Skeletal muscle satellite cell (primary cell): ENCODE results near the gene EFL1.
"Not testable (repeated sequence)": the region's sequence is repeated elsewhere in the genome, so short reads cannot be mapped to it uniquely, and the experiment has no call there.

Source experiments
- H3K27me3 ChIP-seq: 2 replicates; pipeline ENCODE4 v1.7.0; 2013; ENCODE audit warnings: low read length; ENCODE audit not compliant: control insufficient read depth, insufficient read depth
- H3K36me3 ChIP-seq: 2 replicates; pipeline ENCODE4 v1.7.0; 2013; ENCODE audit warnings: mild to moderate bottlenecking, control low read depth, low read length; ENCODE audit not compliant: insufficient read depth
- H3K4me1 ChIP-seq: 2 replicates; pipeline ENCODE4 v1.7.0; 2013; ENCODE audit warnings: low read length; ENCODE audit not compliant: control insufficient read depth, insufficient read depth
- H3K4me2 ChIP-seq: 2 replicates; pipeline ENCODE4 v1.7.0; 2013; ENCODE audit warnings: mild to moderate bottlenecking, low read length
- H3K4me3 ChIP-seq: 2 replicates; pipeline ENCODE4 v1.7.0; 2013; ENCODE audit warnings: low read length
- H3K9ac ChIP-seq: 2 replicates; pipeline ENCODE4 v1.7.0; 2013; ENCODE audit warnings: mild to moderate bottlenecking, low read depth, low read length, moderate library complexity
- H3K9me3 ChIP-seq: replicated peaks from 2 replicates; pipeline ENCODE4 v1.7.0; 2013; ENCODE audit warnings: mild to moderate bottlenecking, control low read depth, low read length

Gene EFL1

DNA sequence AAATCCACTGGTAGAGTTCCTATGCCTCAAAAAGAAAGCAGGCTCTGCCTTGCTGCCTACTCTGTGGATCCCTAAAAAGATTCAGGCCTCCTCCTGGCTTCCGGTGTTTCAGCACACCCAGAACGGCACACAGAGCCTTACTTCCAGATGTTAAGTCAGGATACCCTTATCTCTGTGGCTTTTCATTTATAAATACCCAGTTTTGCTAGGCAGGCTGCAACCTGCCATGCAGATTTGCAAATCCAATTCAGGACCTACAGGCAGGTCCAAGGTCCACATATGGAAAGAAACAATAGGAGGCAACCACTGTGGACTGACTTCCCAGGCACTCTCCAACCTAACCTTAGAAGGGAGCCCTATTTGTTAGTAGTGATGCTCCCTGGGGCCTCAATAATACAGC is 30.7 kb downstream of the EFL1 start:
- Histone ChIP-seq H3K4me3 (no peak overlapping the region), H3K9me3 (no peaks in the 10 kb centered on the region), H3K27me3 (no peaks in the 10 kb centered on the region), H3K9ac (no peak overlapping the region), H3K4me2 (no peak overlapping the region), H3K4me1 (no peaks in the 10 kb centered on the region), H3K36me3 (peaks cover 20% of the 10 kb centered on the region)

DNA sequence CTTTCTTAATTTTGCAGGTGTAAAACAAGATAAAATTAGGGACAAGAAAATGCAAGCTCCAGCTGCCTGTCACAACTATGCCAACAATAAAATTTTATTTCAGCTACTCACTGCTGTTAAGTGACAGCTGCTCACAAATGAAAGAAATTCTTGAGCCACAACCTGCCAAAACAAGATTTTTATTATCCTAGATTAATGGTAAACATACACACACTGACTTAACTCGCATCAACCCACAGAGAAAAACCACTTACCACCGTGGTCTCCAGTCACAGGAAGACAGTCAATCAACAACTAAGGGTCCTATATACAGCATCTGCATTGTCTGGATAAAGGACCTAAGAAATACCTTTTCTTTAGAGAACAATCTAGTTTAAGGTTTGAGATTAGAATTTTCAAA is 31.3 kb downstream of the EFL1 start:
- no peaks in the 10 kb centered on the region for H3K4me1 ChIP-seq
- H3K4me2 ChIP-seq, result no peak overlapping the region
- H3K9me3 ChIP-seq, result no peaks in the 10 kb centered on the region
- H3K9ac ChIP-seq, result no peak overlapping the region
- H3K36me3 ChIP-seq, result peaks cover 23% of the 10 kb centered on the region
- no peaks in the 10 kb centered on the region for H3K27me3 ChIP-seq
- no peak overlapping the region for H3K4me3 ChIP-seq

DNA sequence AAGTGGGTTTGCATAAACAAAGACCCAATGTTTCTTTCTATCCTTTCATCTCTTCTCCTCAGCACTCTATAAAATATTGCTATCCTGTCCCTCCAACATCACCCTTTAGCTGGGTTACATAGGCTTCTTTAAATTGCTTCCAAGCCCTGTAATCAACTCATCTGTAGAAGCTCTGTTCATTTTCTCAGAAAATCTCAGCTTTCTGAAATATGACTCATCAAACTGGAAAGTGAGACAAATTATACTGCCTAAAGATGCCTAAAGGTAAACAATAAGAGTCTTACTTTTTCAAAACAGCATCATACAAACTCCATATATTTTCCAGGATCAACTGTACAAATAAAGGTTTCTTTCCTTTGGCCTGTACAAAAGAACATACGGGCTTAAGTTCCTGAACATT is 33.8 kb downstream of the EFL1 start:
- H3K4me1 ChIP-seq, result no peaks in the 10 kb centered on the region
- no peak overlapping the region for H3K4me2 ChIP-seq
- H3K9me3 ChIP-seq, result no peaks in the 10 kb centered on the region
- no peak overlapping the region for H3K9ac ChIP-seq
- no peaks in the 10 kb centered on the region for H3K27me3 ChIP-seq
- H3K4me3 ChIP-seq, result no peak overlapping the region
- H3K36me3 ChIP-seq, result peaks cover 25% of the 10 kb centered on the region

DNA sequence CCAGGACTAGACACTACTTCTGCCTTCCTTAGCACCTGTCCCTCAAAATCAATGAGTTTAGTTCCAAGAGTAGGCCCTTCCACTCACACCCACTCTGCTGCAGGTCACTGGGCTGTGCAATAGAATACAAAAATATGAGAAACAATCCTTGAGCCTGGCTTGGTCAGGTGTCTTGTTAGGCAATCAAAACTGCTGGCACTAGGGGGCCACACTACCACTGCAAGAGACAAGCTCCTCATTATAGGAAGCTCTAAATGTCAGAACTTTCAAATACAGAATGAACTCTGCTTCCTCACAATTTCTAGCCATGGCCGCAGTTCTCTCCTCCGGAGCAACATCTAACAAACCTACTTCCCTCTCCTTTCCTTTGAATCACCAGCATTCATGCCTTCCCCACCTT is 41.0 kb downstream of the EFL1 start:
- not testable (repeated sequence) for H3K4me3 ChIP-seq, H3K9ac ChIP-seq, H3K9me3 ChIP-seq, H3K4me1 ChIP-seq, H3K4me2 ChIP-seq, H3K27me3 ChIP-seq
- H3K36me3 ChIP-seq, result peaks cover 21% of the 10 kb centered on the region

DNA sequence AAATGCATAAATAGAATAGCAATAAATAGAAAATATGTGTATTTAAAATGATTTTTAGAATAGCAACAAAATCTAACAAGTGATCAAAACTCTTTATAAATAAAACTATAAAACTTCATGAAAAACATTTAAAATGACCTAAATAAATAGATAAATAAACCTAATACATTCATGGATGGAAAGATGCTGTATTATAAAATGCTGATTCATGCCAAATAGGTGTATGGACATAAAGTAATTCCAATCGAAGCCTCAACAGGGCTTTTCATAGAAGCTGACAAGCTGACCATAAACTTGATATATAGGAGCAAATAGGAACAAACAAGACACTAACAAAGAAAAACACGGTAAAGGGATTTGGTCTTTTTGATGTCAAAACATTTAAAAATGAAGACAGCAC is 46.4 kb downstream of the EFL1 start:
- not testable (repeated sequence) for H3K9ac ChIP-seq, H3K4me3 ChIP-seq, H3K27me3 ChIP-seq, H3K4me2 ChIP-seq, H3K4me1 ChIP-seq, H3K9me3 ChIP-seq
- H3K36me3 ChIP-seq, result peaks cover 27% of the 10 kb centered on the region

DNA sequence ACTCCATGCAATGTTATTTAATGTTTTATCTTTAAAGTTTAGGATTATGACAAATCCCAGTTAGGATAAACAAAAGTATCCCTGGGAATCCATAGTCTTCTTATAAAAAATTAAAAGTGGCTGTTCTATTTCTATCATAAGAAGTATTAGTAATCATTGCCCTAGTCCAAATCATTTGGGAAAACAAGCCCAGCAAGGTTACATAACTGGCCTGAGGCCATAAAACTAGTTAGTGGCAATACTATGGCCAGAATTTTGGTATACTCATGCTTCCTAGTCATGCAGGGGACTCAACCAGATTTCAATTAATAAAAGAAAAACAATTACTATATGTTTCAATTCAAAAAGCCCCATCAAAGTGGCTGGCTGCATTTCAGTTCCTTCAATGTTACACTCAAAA is 50.3 kb downstream of the EFL1 start:
- peaks cover 18% of the 10 kb centered on the region for H3K36me3 ChIP-seq
- not testable (repeated sequence) for H3K4me2 ChIP-seq, H3K4me1 ChIP-seq

DNA sequence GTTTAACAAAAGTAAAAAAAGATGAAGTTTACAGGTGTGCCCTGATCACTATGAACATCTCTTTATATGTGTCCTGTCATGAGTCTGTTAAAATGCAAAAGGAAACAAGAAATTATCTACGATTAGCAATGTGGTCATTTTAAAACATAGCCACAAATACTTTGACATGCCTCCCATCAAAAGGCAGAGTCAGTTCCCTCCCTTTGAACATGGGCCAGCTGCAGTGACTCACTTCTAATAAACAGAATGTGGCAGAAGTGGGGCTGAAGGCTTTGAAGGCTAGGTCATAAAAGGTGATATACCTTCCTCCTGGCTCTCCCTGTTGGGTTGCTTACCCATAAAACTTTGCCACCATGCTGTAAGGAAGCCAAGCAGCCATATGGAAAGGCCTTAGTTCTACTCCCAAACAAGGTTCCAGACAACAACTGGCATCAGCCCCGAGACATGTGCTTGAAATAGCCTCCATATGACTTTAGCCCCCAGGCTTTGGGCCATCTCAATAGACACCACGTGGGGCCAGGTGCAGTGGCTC is 52.4 kb downstream of the EFL1 start:
- H3K4me2 ChIP-seq, H3K9ac ChIP-seq, H3K9me3 ChIP-seq, H3K27me3 ChIP-seq, H3K4me3 ChIP-seq, H3K4me1 ChIP-seq: not testable (repeated sequence)
- peaks cover 18% of the 10 kb centered on the region for H3K36me3 ChIP-seq

More for the DNA sequence above, 50.3 kb downstream of the EFL1 start:
- not testable (repeated sequence) for H3K9me3 ChIP-seq, H3K4me3 ChIP-seq, H3K9ac ChIP-seq, H3K27me3 ChIP-seq

DNA sequence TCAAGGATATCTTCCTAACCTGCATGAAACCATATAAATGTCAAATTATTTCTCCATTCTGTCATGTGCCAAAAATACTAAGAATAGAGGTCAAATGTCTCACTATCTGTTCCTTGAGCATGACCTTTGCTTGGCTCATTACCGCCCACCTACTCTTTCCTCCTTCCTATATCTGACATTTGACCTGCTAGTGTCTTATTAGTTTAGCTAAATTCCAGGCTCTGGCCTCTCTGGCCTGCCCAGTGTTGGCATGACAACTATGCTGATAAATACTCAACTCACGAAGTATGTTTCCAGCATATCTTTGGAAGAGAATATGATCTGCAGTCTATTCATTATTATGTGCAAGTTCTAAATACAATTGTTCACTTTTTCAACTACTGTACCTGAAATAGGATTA is 58.0 kb downstream of the EFL1 start:
- H3K4me3 ChIP-seq, H3K27me3 ChIP-seq, H3K9ac ChIP-seq, H3K4me2 ChIP-seq, H3K9me3 ChIP-seq, H3K36me3 ChIP-seq, H3K4me1 ChIP-seq: not testable (repeated sequence)

DNA sequence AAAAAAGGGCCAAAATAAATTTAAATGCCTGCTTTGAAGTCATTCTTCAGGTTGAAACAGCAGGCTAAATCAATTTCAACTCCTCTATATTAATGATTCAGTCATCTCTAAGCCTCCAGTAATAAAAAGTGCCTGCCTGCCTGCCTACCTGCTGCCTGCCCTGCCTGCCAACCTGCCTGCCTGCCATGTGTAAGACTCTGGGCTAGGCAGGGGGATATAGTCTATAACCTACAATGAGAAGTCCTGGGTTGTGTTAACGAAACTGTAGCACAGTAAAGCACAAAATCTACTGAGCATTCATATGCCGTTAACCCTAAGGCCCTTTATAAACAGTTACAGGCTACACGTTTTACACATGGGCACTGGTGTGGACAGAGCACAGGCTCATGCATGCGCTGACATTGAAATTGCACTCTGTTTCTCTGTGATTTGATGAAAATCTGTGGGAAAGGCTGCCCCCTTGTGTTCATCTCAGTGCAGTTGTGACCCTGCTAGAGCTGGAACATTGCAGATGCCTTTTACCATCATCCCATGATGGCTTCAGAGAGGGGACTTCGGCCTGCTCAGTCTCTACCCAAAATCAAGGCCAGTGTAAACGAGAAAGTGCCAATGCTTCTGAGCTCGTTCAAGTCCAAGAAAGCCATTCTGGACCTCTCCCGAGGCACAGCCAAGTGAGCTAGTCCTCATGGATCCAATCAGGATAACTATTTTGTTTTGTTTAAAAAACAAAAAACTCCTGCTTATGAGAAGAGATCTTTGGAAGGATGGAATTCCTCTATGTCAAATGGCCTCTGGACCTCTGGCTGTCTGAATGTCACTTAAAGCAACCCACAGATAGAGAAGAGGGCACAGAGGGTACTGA is 64.6 kb downstream of the EFL1 start:
- H3K4me3 ChIP-seq, result no peak overlapping the region
- no peak overlapping the region for H3K9ac ChIP-seq
- H3K27me3 ChIP-seq, result no peaks in the 10 kb centered on the region
- no peak overlapping the region for H3K4me2 ChIP-seq
- H3K36me3 ChIP-seq, result no peaks in the 10 kb centered on the region
- H3K9me3 ChIP-seq, result no peaks in the 10 kb centered on the region
- no peaks in the 10 kb centered on the region for H3K4me1 ChIP-seq

DNA sequence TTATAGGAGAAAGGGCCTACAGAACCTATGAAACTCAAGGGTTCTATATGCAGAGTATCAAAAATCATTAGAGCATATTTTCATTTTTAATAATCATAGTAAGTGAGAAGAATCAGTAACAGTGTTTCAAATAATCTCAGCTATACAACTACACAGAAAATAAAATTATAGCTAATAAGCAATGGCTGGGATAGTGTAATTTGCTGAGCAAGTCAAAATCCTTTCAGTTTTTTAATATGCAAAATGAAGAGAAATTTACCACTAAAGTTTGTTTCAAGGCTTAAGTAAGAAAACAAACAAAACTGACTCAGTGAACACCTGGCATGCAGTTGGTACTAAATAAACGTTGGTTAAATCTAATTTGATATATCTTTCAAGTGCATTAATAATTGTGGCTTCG is 66.2 kb downstream of the EFL1 start:
- no peaks in the 10 kb centered on the region for H3K27me3 ChIP-seq
- H3K9ac ChIP-seq, result no peak overlapping the region
- H3K4me1 ChIP-seq, result no peaks in the 10 kb centered on the region
- H3K9me3 ChIP-seq, result no peaks in the 10 kb centered on the region
- no peak overlapping the region for H3K4me2 ChIP-seq
- H3K36me3 ChIP-seq, result no peaks in the 10 kb centered on the region
- H3K4me3 ChIP-seq, result no peak overlapping the region

DNA sequence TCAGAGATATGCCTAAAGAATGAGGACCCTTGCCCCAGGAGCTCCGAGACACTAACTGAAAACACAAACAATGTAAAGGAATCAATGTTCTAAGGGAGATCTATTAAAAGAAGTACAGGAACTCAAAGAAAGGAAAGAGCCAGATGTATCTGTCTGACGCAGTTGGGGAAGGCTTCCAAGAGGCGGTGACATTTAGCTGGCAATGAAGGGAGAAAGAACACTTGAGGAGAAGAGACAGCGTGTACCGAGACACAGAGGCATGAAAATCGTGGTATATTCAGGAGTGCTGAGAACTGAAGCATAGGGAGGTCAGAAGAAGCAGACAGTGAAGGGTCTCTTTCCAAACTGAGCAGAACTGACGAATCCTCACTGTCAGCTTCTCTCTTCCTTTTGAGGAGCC is 66.7 kb downstream of the EFL1 start:
- not testable (repeated sequence) for H3K4me3 ChIP-seq, H3K36me3 ChIP-seq, H3K9ac ChIP-seq, H3K4me2 ChIP-seq, H3K27me3 ChIP-seq, H3K9me3 ChIP-seq, H3K4me1 ChIP-seq

DNA sequence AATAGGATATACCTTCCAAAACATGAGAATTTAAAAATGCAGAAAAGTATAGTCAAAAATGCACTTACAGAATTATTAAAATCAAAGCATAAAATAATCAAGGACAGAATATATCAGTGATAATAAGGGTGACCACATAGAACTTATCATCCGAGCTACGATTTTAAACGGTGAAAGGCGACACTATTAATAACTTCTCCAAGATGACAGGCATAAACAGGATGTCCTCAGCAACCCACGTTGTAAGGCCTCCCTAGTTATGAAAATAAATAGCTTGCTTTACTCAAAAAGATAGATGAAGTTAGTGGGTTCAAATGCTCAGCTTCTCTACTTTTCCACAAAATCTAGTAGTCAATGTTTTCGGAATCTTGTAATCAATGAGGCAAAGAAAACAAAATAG is 68.0 kb downstream of the EFL1 start:
- H3K27me3 ChIP-seq, H3K4me3 ChIP-seq: not testable (repeated sequence)

More for the DNA sequence above, 68.0 kb downstream of the EFL1 start:
- not testable (repeated sequence) for H3K4me1 ChIP-seq, H3K9ac ChIP-seq, H3K4me2 ChIP-seq, H3K9me3 ChIP-seq, H3K36me3 ChIP-seq
